Stimulated activated CD8-positive, alpha-beta memory T cell treated with anti-CD3 and anti-CD28 coated beads, Interleukin-15, amount 100 ng/mL, for 1 hour (primary cell): ENCODE data around the gene CST11.
"Not testable (repeated sequence)": the region's sequence is repeated elsewhere in the genome, so short reads cannot be mapped to it uniquely, and the experiment has no call there.

Experiments used
- DNase-seq: peaks from one replicate; pipeline ENCODE4 v3.0.0-alpha.2; 2020; ENCODE audit warnings: low read depth

The CST11 gene

GRCh38 chr20:23452776-23453175 is at the start of gene CST11:
Gene CST11, minus strand, starts transcription at chr20:23452876. Its CDS starts 65 bp downstream, at chr20:23452811.
- no peak for DNase-seq

- no peak for DNase-seq
These were observed 49.2 kb upstream of the CST11 start for GRCh38 chr20:23501926-23502325.

- DNase-seq = no peak
These were observed 44.9 kb upstream of the CST11 start for GRCh38 chr20:23497536-23497935.

- no peak for DNase-seq
These were observed 40.6 kb upstream of the CST11 start for GRCh38 chr20:23493172-23493772.

- no peak for DNase-seq
These were observed 39.6 kb upstream of the CST11 start for GRCh38 chr20:23492292-23492691.

- no peak for DNase-seq
These were observed 38.1 kb upstream of the CST11 start, which contains the start of gene CST8 for GRCh38 chr20:23490817-23491216. Gene CST8, plus strand, starts transcription at chr20:23491117. Its CDS starts 551 bp downstream, at chr20:23491668.

GRCh38 chr20:23488996-23489395 is 36.3 kb upstream of the CST11 start:
- DNase-seq = no peak

- no peak for DNase-seq
These were observed 35.8 kb upstream of the CST11 start for GRCh38 chr20:23488470-23488869.

- no peak for DNase-seq
These were observed 31.4 kb upstream of the CST11 start for GRCh38 chr20:23484081-23484480.

GRCh38 chr20:23482138-23482537 is 29.5 kb upstream of the CST11 start:
- DNase-seq = no peak

GRCh38 chr20:23479043-23479442 is 26.4 kb upstream of the CST11 start:
- DNase-seq = no peak

GRCh38 chr20:23477223-23477622 is 24.5 kb upstream of the CST11 start:
- no peak for DNase-seq

- DNase-seq = no peak
These were observed 23.5 kb upstream of the CST11 start for GRCh38 chr20:23476015-23476754.

GRCh38 chr20:23475395-23475794 is 22.7 kb upstream of the CST11 start:
- no peak for DNase-seq

- not testable (repeated sequence) for DNase-seq
These were observed 20.6 kb upstream of the CST11 start for GRCh38 chr20:23473293-23473692.

- DNase-seq = not testable (repeated sequence)
These were observed 19.6 kb upstream of the CST11 start for GRCh38 chr20:23472306-23472705.

GRCh38 chr20:23466961-23467360 is 14.3 kb upstream of the CST11 start:
- DNase-seq = not testable (repeated sequence)

GRCh38 chr20:23461180-23461579 is 8.5 kb upstream of the CST11 start:
- DNase-seq = no peak

- DNase-seq = no peak
These were observed 6.9 kb upstream of the CST11 start for GRCh38 chr20:23459461-23460150.

- no peak for DNase-seq
These were observed 4.2 kb upstream of the CST11 start for GRCh38 chr20:23456873-23457272.

GRCh38 chr20:23456409-23456808 is 3.7 kb upstream of the CST11 start:
- no peak for DNase-seq

GRCh38 chr20:23455639-23456038 is 3.0 kb upstream of the CST11 start:
- no peak for DNase-seq

- no peak for DNase-seq
These were observed 2.1 kb upstream of the CST11 start for GRCh38 chr20:23454816-23455215.
